Activated CD8-positive, alpha-beta T cell treated with anti-CD3 and anti-CD28 coated beads for 36 hours (primary cell): ENCODE measurements around the gene NEK6. TPM values are rescaled to one million over a fixed set of nuclear protein-coding genes. Genes with fewer than 3 reads are reported as not detected.

Source experiments
- ATAC-seq: fragments of 200-7000 bp; cut with Tn5 transposase; one replicate; pipeline ENCODE4 v1.10.0; 2021; ENCODE audit warnings: mild to moderate bottlenecking, moderate library complexity
- CTCF ChIA-PET: fragments of 350-600 bp; sonication (Branson Sonifier 250); formaldehyde crosslinking; loops from one replicate; lab custom pipeline; 2021; ENCODE audit warnings: antibody characterized with exemption; lab: Charles Lee
- POLR2A ChIA-PET: fragments of 350-600 bp; sonication (Branson Sonifier 250); formaldehyde crosslinking; loops from one replicate; lab custom pipeline; 2021; ENCODE audit warnings: antibody characterized with exemption; lab: Charles Lee
- DNase-seq: peaks from one replicate; pipeline ENCODE4 v3.0.0-alpha.2; 2020
- H3K27ac Mint-ChIP-seq: one replicate; pipeline ENCODE4 v1.8.0; 2021; ENCODE audit warnings: mild to moderate bottlenecking, mixed read lengths
- H3K27me3 Mint-ChIP-seq: one replicate; pipeline ENCODE4 v1.8.0; 2021; ENCODE audit warnings: mixed read lengths
- H3K36me3 Mint-ChIP-seq: one replicate; pipeline ENCODE4 v1.8.0; 2021; ENCODE audit warnings: low read depth, mixed read lengths
- H3K4me1 Mint-ChIP-seq: one replicate; pipeline ENCODE4 v1.8.0; 2021; ENCODE audit warnings: low read depth, mixed read lengths
- H3K4me3 Mint-ChIP-seq: one replicate; pipeline ENCODE4 v1.8.0; 2021; ENCODE audit warnings: mild to moderate bottlenecking, moderate library complexity, mixed read lengths
- H3K9me3 Mint-ChIP-seq: one replicate; pipeline ENCODE4 v1.8.0; 2021; ENCODE audit warnings: mixed read lengths
- intact Hi-C: fragments of 100-400 bp; cut with micrococcal nuclease; formaldehyde crosslinking; loops from one replicate; pipeline ENCODE4 v1.10.0; 2022
- total RNA-seq, 2 experiments: library from RNA; stranded (reverse); gene quantifications; one replicate each; pipeline ENCODE4 v1.2.3, GENCODE V29; 2021
- TF ChIP-seq, protein P1 (sequence below): fragments of 200-600 bp; IDR thresholded peaks from one replicate; pipeline ENCODE4 v1.8.0; 2022; ENCODE audit warnings: antibody characterized with exemption, mild to moderate bottlenecking

NEK6 gene
- total RNA-seq, 2 experiments from 2014 or later: 20.2 to 21.8 TPM

DNA sequence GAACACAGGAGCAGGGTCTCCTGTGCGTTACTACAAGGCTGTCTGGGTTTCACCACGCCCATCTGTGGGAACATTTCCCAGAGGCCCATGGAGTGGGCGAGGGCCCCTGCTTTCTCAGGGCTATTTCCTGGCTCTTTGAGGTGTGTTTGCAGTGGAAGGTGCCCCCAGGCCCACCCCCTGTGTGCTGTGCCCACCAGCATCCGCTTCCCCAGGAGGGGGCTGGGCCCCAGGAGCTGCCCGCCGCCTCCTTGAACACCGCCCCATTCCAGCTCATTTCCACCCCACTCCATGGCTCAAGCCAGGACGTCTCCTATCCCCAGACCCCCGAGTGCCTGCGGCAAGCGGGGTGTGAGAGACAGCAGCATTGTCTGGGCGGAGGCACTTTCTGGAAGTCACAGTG is 70.5 kb downstream of the NEK6 start:
- Mint-ChIP-seq H3K4me1 (no peaks in the 10 kb centered on the region), H3K27me3 (no peaks in the 10 kb centered on the region), H3K27ac (no peak overlapping the region), H3K9me3 (no peaks in the 10 kb centered on the region), H3K4me3 (no peak overlapping the region), H3K36me3 (no peaks in the 10 kb centered on the region)
- no peak for DNase-seq
- TF ChIP-seq, protein P1, sequence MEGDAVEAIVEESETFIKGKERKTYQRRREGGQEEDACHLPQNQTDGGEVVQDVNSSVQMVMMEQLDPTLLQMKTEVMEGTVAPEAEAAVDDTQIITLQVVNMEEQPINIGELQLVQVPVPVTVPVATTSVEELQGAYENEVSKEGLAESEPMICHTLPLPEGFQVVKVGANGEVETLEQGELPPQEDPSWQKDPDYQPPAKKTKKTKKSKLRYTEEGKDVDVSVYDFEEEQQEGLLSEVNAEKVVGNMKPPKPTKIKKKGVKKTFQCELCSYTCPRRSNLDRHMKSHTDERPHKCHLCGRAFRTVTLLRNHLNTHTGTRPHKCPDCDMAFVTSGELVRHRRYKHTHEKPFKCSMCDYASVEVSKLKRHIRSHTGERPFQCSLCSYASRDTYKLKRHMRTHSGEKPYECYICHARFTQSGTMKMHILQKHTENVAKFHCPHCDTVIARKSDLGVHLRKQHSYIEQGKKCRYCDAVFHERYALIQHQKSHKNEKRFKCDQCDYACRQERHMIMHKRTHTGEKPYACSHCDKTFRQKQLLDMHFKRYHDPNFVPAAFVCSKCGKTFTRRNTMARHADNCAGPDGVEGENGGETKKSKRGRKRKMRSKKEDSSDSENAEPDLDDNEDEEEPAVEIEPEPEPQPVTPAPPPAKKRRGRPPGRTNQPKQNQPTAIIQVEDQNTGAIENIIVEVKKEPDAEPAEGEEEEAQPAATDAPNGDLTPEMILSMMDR: no peak
- CTCF ChIA-PET: no interaction called here
- no peak for ATAC-seq
- POLR2A ChIA-PET: interaction anchor here (1.0 kb wide), 1 partner anchor 37 kb away, joined by 3 read pairs; no protein-coding TSS in a partner anchor
- intact Hi-C loops: no loop called here

DNA sequence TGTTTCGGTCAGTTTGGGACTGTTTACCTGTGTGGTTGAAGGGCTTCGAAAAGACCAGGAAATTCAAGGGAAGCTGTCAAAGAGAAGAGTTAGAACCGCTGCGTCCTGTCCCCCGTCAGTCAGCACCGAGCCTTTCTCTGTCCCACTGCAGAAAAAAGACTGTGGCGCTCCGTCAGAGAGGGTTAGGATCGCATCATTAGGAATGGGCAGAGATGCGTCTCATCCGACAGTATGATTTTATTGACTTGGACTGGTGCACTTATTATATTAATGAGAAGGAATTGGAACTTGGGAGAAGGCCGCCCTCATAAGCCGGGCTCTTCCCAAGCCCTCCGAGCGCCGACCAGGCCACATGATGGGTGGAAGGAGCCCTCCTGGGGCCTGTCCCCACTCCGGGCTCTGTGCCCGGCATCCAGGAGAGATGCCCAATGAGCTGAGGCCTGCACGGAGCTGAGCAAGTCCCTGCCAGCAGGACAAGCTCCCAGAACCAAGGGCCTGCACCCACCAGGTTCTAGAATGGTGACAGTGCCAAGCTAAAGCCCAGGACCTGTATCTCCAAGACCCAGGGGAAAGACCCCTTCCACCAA is 71.5 kb downstream of the NEK6 start:
- DNase-seq: no peak
- TF ChIP-seq, protein P1: no peak
- POLR2A ChIA-PET: no interaction called here
- CTCF ChIA-PET: no interaction called here
- Mint-ChIP-seq H3K27me3 (no peaks in the 10 kb centered on the region), H3K4me1 (no peaks in the 10 kb centered on the region), H3K9me3 (no peaks in the 10 kb centered on the region), H3K4me3 (no peak overlapping the region), H3K27ac (no peak overlapping the region), H3K36me3 (peaks cover 3% of the 10 kb centered on the region)
- ATAC-seq: no peak
- intact Hi-C loops: no loop called here

DNA sequence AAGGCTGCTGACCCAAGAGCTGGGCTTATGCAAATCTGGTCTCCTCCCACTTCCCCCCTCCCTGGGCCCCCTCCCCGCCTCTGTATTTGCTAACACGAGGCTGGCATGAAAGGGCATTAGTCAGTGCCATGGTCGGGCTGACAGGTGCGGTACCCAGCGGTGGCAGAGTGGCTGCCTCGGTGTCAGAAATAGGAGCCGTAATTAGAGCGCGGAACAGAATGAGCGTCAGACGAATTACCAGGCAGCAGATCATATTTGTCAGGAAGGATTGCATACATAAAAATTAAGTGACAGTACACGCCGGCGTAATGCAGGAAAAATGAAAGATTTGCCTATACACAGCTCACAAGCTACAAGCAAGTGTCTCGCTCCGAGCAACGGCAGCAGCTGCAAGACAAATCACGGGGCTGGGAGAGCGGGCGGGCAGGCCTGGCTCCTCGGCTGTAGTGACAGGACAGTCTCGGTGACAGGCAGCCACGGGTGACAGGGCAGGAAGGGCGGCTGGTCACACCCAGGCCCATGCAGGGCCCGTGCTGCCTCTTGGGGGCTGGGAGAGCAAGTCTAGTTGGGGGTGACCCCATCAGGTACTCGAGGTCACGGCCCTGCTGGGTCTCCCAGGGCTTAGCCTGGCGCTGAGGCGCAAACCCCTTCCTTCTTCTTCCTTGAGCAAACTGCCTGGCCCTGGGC is 72.4 kb downstream of the NEK6 start:
- TF ChIP-seq, protein P1: no peak
- no peak overlapping the region for H3K27ac Mint-ChIP-seq
- no peak for DNase-seq
- H3K36me3 Mint-ChIP-seq: peaks cover 3% of the 10 kb centered on the region
- ATAC-seq: no peak
- POLR2A ChIA-PET: no interaction called here
- CTCF ChIA-PET: no interaction called here
- no peak overlapping the region for H3K4me3 Mint-ChIP-seq
- no peaks in the 10 kb centered on the region for H3K4me1 Mint-ChIP-seq
- intact Hi-C loops: no loop called here
- H3K27me3 Mint-ChIP-seq: no peaks in the 10 kb centered on the region
- H3K9me3 Mint-ChIP-seq: no peaks in the 10 kb centered on the region

DNA sequence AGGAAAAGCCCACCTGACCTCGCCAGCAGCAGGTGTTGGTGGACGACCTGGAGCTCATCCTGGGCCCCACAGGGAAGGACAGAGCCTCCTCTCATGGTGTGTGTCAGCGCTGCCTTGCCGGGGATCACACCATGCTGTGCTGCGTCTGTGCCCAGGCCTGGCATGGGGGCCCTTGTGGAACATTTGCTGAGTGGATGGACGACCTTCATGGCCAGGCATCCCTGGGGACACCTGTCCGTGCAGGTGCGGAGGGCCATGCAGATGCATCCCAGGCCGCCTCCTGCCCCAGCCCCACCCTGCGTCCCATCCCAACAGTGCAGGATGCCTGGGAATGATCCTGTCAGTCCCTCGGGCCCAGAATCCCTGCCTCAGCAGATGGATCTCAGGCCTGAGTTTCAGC is 73.8 kb downstream of the NEK6 start:
- Mint-ChIP-seq H3K9me3 (no peaks in the 10 kb centered on the region), H3K36me3 (peaks cover 3% of the 10 kb centered on the region), H3K27me3 (no peaks in the 10 kb centered on the region), H3K4me3 (no peak overlapping the region), H3K27ac (no peak overlapping the region), H3K4me1 (no peaks in the 10 kb centered on the region)
- TF ChIP-seq, protein P1: no peak
- POLR2A ChIA-PET: no interaction called here
- CTCF ChIA-PET: no interaction called here
- no peak for ATAC-seq
- DNase-seq: no peak
- intact Hi-C loops: no loop called here
